ENCODE measurements around the gene C1QA. TPM values are rescaled to one million over a fixed set of nuclear protein-coding genes. Genes with fewer than 3 reads are reported as not detected.

C1QA gene
- polyA plus RNA-seq, 1 donor = 91.7 TPM

- no CpG with 5 or more reads among the region's 23 CpGs for WGBS (ENCODE audit: insufficient coverage, low lambda C conversion rate)
- no peak overlapping the region for H3K27ac ChIP-seq (ENCODE audit: low read length)
Observed at GRCh38 chr1:22638476-22639234, 2.2 kb downstream of the C1QA start.

GRCh38 chr1:22639286-22639685 lies 2.9 kb downstream of the C1QA start:
- no peak overlapping the region for H3K4me3 ChIP-seq (ENCODE audit: low read length)
- no peaks in the 10 kb centered on the region for H3K4me1 ChIP-seq (ENCODE audit: control insufficient read depth, insufficient read depth, low read length)
- no peaks in the 10 kb centered on the region for H3K36me3 ChIP-seq (ENCODE audit: control insufficient read depth, insufficient read depth, low read length)
- WGBS (ENCODE audit: insufficient coverage, low lambda C conversion rate) = no CpG with 5 or more reads among the region's 8 CpGs
- no peak for DNase-seq
- no peaks in the 10 kb centered on the region for H3K9me3 ChIP-seq (ENCODE audit: control insufficient read depth, low read depth, low read length)
- no peak overlapping the region for H3K27ac ChIP-seq (ENCODE audit: low read length)
- peaks cover 7% of the 10 kb centered on the region for H3K27me3 ChIP-seq (ENCODE audit: control insufficient read depth, insufficient read depth, low read length)

More at GRCh38 chr1:22638476-22639234, 2.2 kb downstream of the C1QA start:
- Histone ChIP-seq H3K9me3 (ENCODE audit: control insufficient read depth, low read depth, low read length) (no peaks in the 10 kb centered on the region), H3K4me1 (ENCODE audit: control insufficient read depth, insufficient read depth, low read length) (no peaks in the 10 kb centered on the region), H3K4me3 (ENCODE audit: low read length) (no peak overlapping the region), H3K27me3 (ENCODE audit: control insufficient read depth, insufficient read depth, low read length) (peaks cover 7% of the 10 kb centered on the region), H3K36me3 (ENCODE audit: control insufficient read depth, insufficient read depth, low read length) (no peaks in the 10 kb centered on the region)
- no peak for DNase-seq

GRCh38 chr1:22641247-22641646 lies 4.8 kb downstream of the C1QA start:
- Histone ChIP-seq H3K4me3 (ENCODE audit: low read length) (no peak overlapping the region), H3K27ac (ENCODE audit: low read length) (no peak overlapping the region), H3K9me3 (ENCODE audit: control insufficient read depth, low read depth, low read length) (no peaks in the 10 kb centered on the region), H3K4me1 (ENCODE audit: control insufficient read depth, insufficient read depth, low read length) (no peaks in the 10 kb centered on the region), H3K27me3 (ENCODE audit: control insufficient read depth, insufficient read depth, low read length) (peaks cover 7% of the 10 kb centered on the region), H3K36me3 (ENCODE audit: control insufficient read depth, insufficient read depth, low read length) (no peaks in the 10 kb centered on the region)
- WGBS (ENCODE audit: insufficient coverage, low lambda C conversion rate) = 76% methylated on average over 4 of the region's 8 CpGs
- DNase-seq = no peak

GRCh38 chr1:22641906-22642636 lies 5.6 kb downstream of the C1QA start:
- H3K4me3 ChIP-seq (ENCODE audit: low read length) = no peak overlapping the region
- peaks cover 7% of the 10 kb centered on the region for H3K27me3 ChIP-seq (ENCODE audit: control insufficient read depth, insufficient read depth, low read length)
- H3K9me3 ChIP-seq (ENCODE audit: control insufficient read depth, low read depth, low read length) = no peaks in the 10 kb centered on the region
- no peaks in the 10 kb centered on the region for H3K4me1 ChIP-seq (ENCODE audit: control insufficient read depth, insufficient read depth, low read length)
- H3K27ac ChIP-seq (ENCODE audit: low read length) = no peak overlapping the region
- peak; percentile 16 to 33 for DNase-seq
- no peaks in the 10 kb centered on the region for H3K36me3 ChIP-seq (ENCODE audit: control insufficient read depth, insufficient read depth, low read length)
- WGBS (ENCODE audit: insufficient coverage, low lambda C conversion rate) = no CpG with 5 or more reads among the region's 18 CpGs

- no CpG with 5 or more reads among the region's 8 CpGs for WGBS (ENCODE audit: insufficient coverage, low lambda C conversion rate)
- H3K36me3 ChIP-seq (ENCODE audit: control insufficient read depth, insufficient read depth, low read length) = no peaks in the 10 kb centered on the region
- H3K9me3 ChIP-seq (ENCODE audit: control insufficient read depth, low read depth, low read length) = no peaks in the 10 kb centered on the region
- H3K27me3 ChIP-seq (ENCODE audit: control insufficient read depth, insufficient read depth, low read length) = peaks cover 7% of the 10 kb centered on the region
- DNase-seq = no peak
- H3K4me1 ChIP-seq (ENCODE audit: control insufficient read depth, insufficient read depth, low read length) = no peaks in the 10 kb centered on the region
- H3K4me3 ChIP-seq (ENCODE audit: low read length) = peak within 1 kb of the TSS; percentile 21
- H3K27ac ChIP-seq (ENCODE audit: low read length) = no peak within 1 kb of the TSS
Observed at GRCh38 chr1:22643381-22643780, 7.0 kb downstream of the C1QA start, which contains the start of gene C1QC. Gene C1QC (plus strand): TSS chr1:22643633. CDS start chr1:22644024, 391 bp downstream.

- Histone ChIP-seq H3K27ac (ENCODE audit: low read length) (no peak overlapping the region), H3K9me3 (ENCODE audit: control insufficient read depth, low read depth, low read length) (no peaks in the 10 kb centered on the region), H3K27me3 (ENCODE audit: control insufficient read depth, insufficient read depth, low read length) (peaks cover 7% of the 10 kb centered on the region), H3K36me3 (ENCODE audit: control insufficient read depth, insufficient read depth, low read length) (no peaks in the 10 kb centered on the region), H3K4me3 (ENCODE audit: low read length) (peak overlapping the region; percentile 21), H3K4me1 (ENCODE audit: control insufficient read depth, insufficient read depth, low read length) (no peaks in the 10 kb centered on the region)
- WGBS (ENCODE audit: insufficient coverage, low lambda C conversion rate) = no CpG with 5 or more reads among the region's 12 CpGs
- no peak for DNase-seq
Observed at GRCh38 chr1:22643928-22644327, 7.5 kb downstream of the C1QA start.

- Histone ChIP-seq H3K27ac (ENCODE audit: low read length) (no peak overlapping the region), H3K9me3 (ENCODE audit: control insufficient read depth, low read depth, low read length) (no peaks in the 10 kb centered on the region), H3K36me3 (ENCODE audit: control insufficient read depth, insufficient read depth, low read length) (no peaks in the 10 kb centered on the region), H3K4me1 (ENCODE audit: control insufficient read depth, insufficient read depth, low read length) (no peaks in the 10 kb centered on the region), H3K27me3 (ENCODE audit: control insufficient read depth, insufficient read depth, low read length) (peaks cover 7% of the 10 kb centered on the region), H3K4me3 (ENCODE audit: low read length) (no peak overlapping the region)
- no peak for DNase-seq
- WGBS (ENCODE audit: insufficient coverage, low lambda C conversion rate) = 100% methylated on average over 1 of the region's 7 CpGs
Observed at GRCh38 chr1:22645931-22646330, 9.5 kb downstream of the C1QA start.

- H3K4me1 ChIP-seq (ENCODE audit: control insufficient read depth, insufficient read depth, low read length) = no peaks in the 10 kb centered on the region
- no peaks in the 10 kb centered on the region for H3K36me3 ChIP-seq (ENCODE audit: control insufficient read depth, insufficient read depth, low read length)
- H3K9me3 ChIP-seq (ENCODE audit: control insufficient read depth, low read depth, low read length) = no peaks in the 10 kb centered on the region
- no peak overlapping the region for H3K27ac ChIP-seq (ENCODE audit: low read length)
- 0% methylated on average over 1 of the region's 1 CpG for WGBS (ENCODE audit: insufficient coverage, low lambda C conversion rate)
- H3K4me3 ChIP-seq (ENCODE audit: low read length) = no peak overlapping the region
- no peak for DNase-seq
- H3K27me3 ChIP-seq (ENCODE audit: control insufficient read depth, insufficient read depth, low read length) = peaks cover 7% of the 10 kb centered on the region
Observed at GRCh38 chr1:22646384-22646783, 10.0 kb downstream of the C1QA start.

- WGBS (ENCODE audit: insufficient coverage, low lambda C conversion rate) = 100% methylated on average over 1 of the region's 13 CpGs
- Histone ChIP-seq H3K4me1 (ENCODE audit: control insufficient read depth, insufficient read depth, low read length) (no peaks in the 10 kb centered on the region), H3K9me3 (ENCODE audit: control insufficient read depth, low read depth, low read length) (no peaks in the 10 kb centered on the region), H3K27ac (ENCODE audit: low read length) (no peak overlapping the region), H3K4me3 (ENCODE audit: low read length) (no peak overlapping the region), H3K27me3 (ENCODE audit: control insufficient read depth, insufficient read depth, low read length) (peaks cover 7% of the 10 kb centered on the region), H3K36me3 (ENCODE audit: control insufficient read depth, insufficient read depth, low read length) (no peaks in the 10 kb centered on the region)
- DNase-seq = no peak
Observed at GRCh38 chr1:22650089-22650693, 13.8 kb downstream of the C1QA start.
